H1 (cell line): ENCODE measurements around the gene IL22RA2. TPM values are rescaled to one million over a fixed set of nuclear protein-coding genes. Genes with fewer than 3 reads are reported as not detected.

Experiments used
- ATF2 ChIP-seq: IDR thresholded peaks from 2 replicates; pipeline ENCODE4 v1.6.1; 2012; ENCODE audit warnings: low read length, inconsistent platforms
- GABPA ChIP-seq: IDR thresholded peaks from 2 replicates; pipeline ENCODE4 v1.6.1; 2011; ENCODE audit warnings: mild to moderate bottlenecking, low read length, moderate library complexity, borderline replicate concordance; ENCODE audit not compliant: insufficient read depth
- KDM4A ChIP-seq: IDR thresholded peaks from one replicate; pipeline ENCODE4 v1.7.1; 2012; ENCODE audit warnings: low read depth, mild to moderate bottlenecking, moderate library complexity, low read length, inconsistent platforms; ENCODE audit not compliant: severe bottlenecking
- NANOG ChIP-seq: IDR thresholded peaks from 2 replicates; pipeline ENCODE4 v1.6.1; 2011; ENCODE audit warnings: low read length, low read depth, mild to moderate bottlenecking, inconsistent platforms; ENCODE audit not compliant: insufficient read depth, poor library complexity, severe bottlenecking
- NRF1 ChIP-seq: IDR thresholded peaks from 2 replicates; pipeline ENCODE4 v1.6.1; 2011; ENCODE audit warnings: mild to moderate bottlenecking, low read depth, low read length, improper control_type of control experiment
- SIX5 ChIP-seq: IDR thresholded peaks from 2 replicates; pipeline ENCODE4 v1.6.1; 2011; ENCODE audit warnings: mild to moderate bottlenecking, low read depth, low read length
- polyA plus RNA-seq, 7 experiments: library from polyadenylated mRNA; depleted of rRNA in 3 of 7; stranded (reverse) in 5 of 7; unstranded in 2 of 7; fragments of >200 nt in 5 of 7; fragments of 200-250 nt in 2 of 7; gene quantifications; 1 replicate in 5 of 7; 2 replicates in 1 of 7; 4 replicates in 1 of 7; pipeline versions ENCODE4 v1.2.1 to v1.2.3, GENCODE V29; 2011 to 2013; ENCODE audit warnings: missing spikeins in 2 of 7, mixed read lengths in 2 of 7
- total RNA-seq: library from RNA; stranded (reverse); fragmentation: NEBNext Ultra II Directional; extraction: Animal tissue kit (Norgen Biotek cat#: 25700); gene quantifications from 2 replicates; pipeline ENCODE4 v1.2.1, GENCODE V29; 2021

The IL22RA2 gene
- total and polyA plus RNA-seq, 2 of the 8 experiments (the other 6 are each of a cell fraction or from before 2014, with no cell fraction given): not detected

GRCh38 chr6:137175868-137176245 lies 2.4 kb upstream of the IL22RA2 start (continued):
- TF ChIP-seq NANOG: no peak
- TF ChIP-seq KDM4A: no peak
- TF ChIP-seq SIX5: no peak
- TF ChIP-seq NRF1: no peak
- no peak for TF ChIP-seq ATF2
- no peak for TF ChIP-seq GABPA
- TF ChIP-seq, all 59 proteins: peak for 0
